T-cell (primary cell): ENCODE measurements around the gene BRINP3. TPM values are rescaled to one million over a fixed set of nuclear protein-coding genes. Genes with fewer than 3 reads are reported as not detected.

ENCODE experiments used
- ATAC-seq, 4 experiments: fragments of 200-7000 bp in 3 of 4; fragments of 150-1000 bp in 1 of 4; cut with Tn5 transposase; replicated peaks in 1 of 4; 1 replicate in 3 of 4; 2 replicates in 1 of 4; pipeline ENCODE4 v1.10.0; 2021; ENCODE audit warnings: moderate library complexity in 3 of 4, mild to moderate bottlenecking in 2 of 4, moderate number of reproducible peaks in 1 of 4
- CTCF ChIA-PET, 2 donors: fragments of 300-600 bp; sonication (Branson Sonifier 250); formaldehyde crosslinking; loops; one replicate each; lab custom pipeline; 2022; ENCODE audit warnings: antibody characterized with exemption in 2 of 2; lab: Charles Lee
- POLR2A ChIA-PET, 2 donors: fragments of 300-600 bp; sonication (Branson Sonifier 250); formaldehyde crosslinking; loops; one replicate each; lab custom pipeline; 2022; ENCODE audit warnings: antibody characterized with exemption in 2 of 2; lab: Charles Lee
- DNase-seq, 35 experiments: peaks; one replicate each; pipeline versions ENCODE4 v3.0.0 to v3.0.0-alpha.2; 2013 to 2023
- H3K27ac ChIP-seq: one replicate; pipeline ENCODE4 v1.5.1; 2013; ENCODE audit warnings: low read length
- H3K27me3 ChIP-seq, 2 experiments: replicated peaks in 1 of 2; 1 replicate in 1 of 2; 2 replicates in 1 of 2; pipeline versions ENCODE4 v1.6.1 to v1.7.0; 2013; ENCODE audit warnings: low read length in 1 of 2, mixed read lengths in 1 of 2; ENCODE audit not compliant: control insufficient read depth in 2 of 2, insufficient read depth in 2 of 2; ENCODE audit errors: extremely low read depth in 1 of 2
- H3K36me3 ChIP-seq, 2 donors: 1 replicate in 1 of 2; 2 replicates in 1 of 2; pipeline versions ENCODE4 v1.6.1 to v1.7.0; 2013; ENCODE audit warnings: low read length in 1 of 2; ENCODE audit not compliant: control insufficient read depth in 2 of 2, insufficient read depth in 1 of 2; ENCODE audit errors: extremely low read depth in 1 of 2
- H3K4me1 ChIP-seq, 2 experiments: 1 replicate in 1 of 2; 2 replicates in 1 of 2; pipeline versions ENCODE4 v1.6.1 to v1.7.0; 2013; ENCODE audit warnings: low read length in 2 of 2, mixed read lengths in 1 of 2; ENCODE audit not compliant: insufficient read depth in 2 of 2, control insufficient read depth in 1 of 2; ENCODE audit errors: extremely low read depth in 1 of 2
- H3K4me3 ChIP-seq, 2 donors: 1 replicate in 1 of 2; 2 replicates in 1 of 2; pipeline versions ENCODE4 v1.5.1 to v1.7.0; 2013; ENCODE audit warnings: mild to moderate bottlenecking in 2 of 2, low read length in 1 of 2, moderate library complexity in 1 of 2; ENCODE audit not compliant: control insufficient read depth in 1 of 2; ENCODE audit errors: extremely low read depth in 1 of 2
- H3K9me3 ChIP-seq: 2 replicates; pipeline ENCODE4 v1.7.0; 2013
- H3K27ac Mint-ChIP-seq, 2 donors: one replicate each; pipeline ENCODE4 v1.8.0; 2020 to 2021; ENCODE audit warnings: mild to moderate bottlenecking in 2 of 2, mixed read lengths in 2 of 2
- H3K27me3 Mint-ChIP-seq, 2 donors: one replicate each; pipeline ENCODE4 v1.8.0; 2021 to 2022; ENCODE audit warnings: mixed read lengths in 2 of 2
- H3K36me3 Mint-ChIP-seq: one replicate; pipeline ENCODE4 v1.8.0; 2021; ENCODE audit warnings: mixed read lengths
- H3K4me1 Mint-ChIP-seq, 3 donors: one replicate each; pipeline ENCODE4 v1.8.0; 2020 to 2022; ENCODE audit warnings: mixed read lengths in 3 of 3, mild to moderate bottlenecking in 1 of 3
- H3K4me3 Mint-ChIP-seq, 3 donors: one replicate each; pipeline ENCODE4 v1.8.0; 2020 to 2022; ENCODE audit warnings: mild to moderate bottlenecking in 3 of 3, mixed read lengths in 3 of 3, moderate library complexity in 3 of 3
- H3K9me3 Mint-ChIP-seq, 3 donors: one replicate each; pipeline ENCODE4 v1.8.0; 2020 to 2022; ENCODE audit warnings: mixed read lengths in 3 of 3
- WGBS: methylation state at CpG from one replicate; pipeline ENCODE4 v1.1.5; 2013; ENCODE audit warnings: missing lambda C conversion rate; ENCODE audit not compliant: insufficient coverage; 5-methylcytosine and 5-hydroxymethylcytosine counted together
- total RNA-seq, 35 experiments: library from RNA in 6 of 35; stranded (reverse) in 6 of 35; fragments of 120-200 nt in 1 of 35; gene quantifications; one replicate each; pipeline versions ENCODE4 v1.2.1 to v1.2.4 and lab custom pipeline; 2013 to 2026

BRINP3 gene
- total RNA-seq, 5 donors from 2014 or later (not counting 1 experiment from before 2014, with no cell fraction given) = not detected

GRCh38 chr1:190391582-190391981, 86.1 kb downstream of the BRINP3 start:
- no peak for DNase-seq

GRCh38 chr1:190377991-190378390, 99.7 kb downstream of the BRINP3 start:
- H3K9me3 Mint-ChIP-seq = peaks cover 8 to 14% (median 9%) of the 10 kb centered on the region in 3 donors
- H3K27ac Mint-ChIP-seq = no peak overlapping the region
- ChIA-PET POLR2A (no interaction called here), CTCF (no interaction called here)
- Histone ChIP-seq H3K4me1 (no peaks in the 10 kb centered on the region), H3K36me3 (no peaks in the 10 kb centered on the region), H3K9me3 (no peaks in the 10 kb centered on the region), H3K4me3 (no peak overlapping the region), H3K27me3 (no peaks in the 10 kb centered on the region), H3K27ac (no peak overlapping the region)
- ATAC-seq (no peak), DNase-seq (no peak)
- no CpG with 5 or more reads among the region's 2 CpGs for WGBS
- no peaks in the 10 kb centered on the region for H3K27me3 Mint-ChIP-seq
- H3K4me3 Mint-ChIP-seq = no peak overlapping the region
- no peaks in the 10 kb centered on the region for H3K36me3 Mint-ChIP-seq
- no peaks in the 10 kb centered on the region for H3K4me1 Mint-ChIP-seq

More at GRCh38 chr1:190391582-190391981, 86.1 kb downstream of the BRINP3 start:
- no peaks in the 10 kb centered on the region for H3K36me3 Mint-ChIP-seq
- H3K4me3 ChIP-seq = no peak overlapping the region
- WGBS = no CpG with 5 or more reads among the region's 6 CpGs
- H3K4me1 ChIP-seq = no peaks in the 10 kb centered on the region
- no peaks in the 10 kb centered on the region for H3K4me1 Mint-ChIP-seq
- no peak overlapping the region for H3K27ac Mint-ChIP-seq
- POLR2A ChIA-PET = no interaction called here
- no peaks in the 10 kb centered on the region for H3K36me3 ChIP-seq
- H3K9me3 Mint-ChIP-seq = peaks cover 0 to 11% (median 10%) of the 10 kb centered on the region in 3 donors
- no peaks in the 10 kb centered on the region for H3K27me3 ChIP-seq
- no peak overlapping the region for H3K27ac ChIP-seq
- CTCF ChIA-PET = no interaction called here
- H3K27me3 Mint-ChIP-seq = no peaks in the 10 kb centered on the region
- no peaks in the 10 kb centered on the region for H3K9me3 ChIP-seq
- ATAC-seq = no peak
- H3K4me3 Mint-ChIP-seq = no peak overlapping the region

- H3K27me3 ChIP-seq = no peaks in the 10 kb centered on the region
- H3K4me3 Mint-ChIP-seq = no peak overlapping the region
- POLR2A ChIA-PET = no interaction called here
- no peaks in the 10 kb centered on the region for H3K4me1 Mint-ChIP-seq
- H3K27me3 Mint-ChIP-seq = no peaks in the 10 kb centered on the region
- no peaks in the 10 kb centered on the region for H3K9me3 ChIP-seq
- ATAC-seq = no peak
- CTCF ChIA-PET = no interaction called here
- H3K27ac ChIP-seq = no peak overlapping the region
- H3K4me3 ChIP-seq = no peak overlapping the region
- no CpG with 5 or more reads among the region's 2 CpGs for WGBS
- no peak for DNase-seq
- H3K27ac Mint-ChIP-seq = no peak overlapping the region
- no peaks in the 10 kb centered on the region for H3K36me3 Mint-ChIP-seq
- no peaks in the 10 kb centered on the region for H3K36me3 ChIP-seq
- no peaks in the 10 kb centered on the region for H3K4me1 ChIP-seq
- peaks cover 6 to 15% (median 8%) of the 10 kb centered on the region in 3 donors for H3K9me3 Mint-ChIP-seq
Observed at GRCh38 chr1:190377294-190377693, 100.4 kb downstream of the BRINP3 start.

GRCh38 chr1:190376044-190376443, 101.6 kb downstream of the BRINP3 start:
- H3K4me1 Mint-ChIP-seq = no peaks in the 10 kb centered on the region
- no CpG with 5 or more reads among the region's 1 CpG for WGBS
- H3K36me3 ChIP-seq = no peaks in the 10 kb centered on the region
- CTCF ChIA-PET = no interaction called here
- H3K4me3 Mint-ChIP-seq = no peak overlapping the region
- no peaks in the 10 kb centered on the region for H3K9me3 ChIP-seq
- no peak overlapping the region for H3K4me3 ChIP-seq
- no peaks in the 10 kb centered on the region for H3K36me3 Mint-ChIP-seq
- ATAC-seq = no peak
- H3K4me1 ChIP-seq = no peaks in the 10 kb centered on the region
- POLR2A ChIA-PET = no interaction called here
- H3K9me3 Mint-ChIP-seq = peaks cover 8 to 16% (median 9%) of the 10 kb centered on the region in 3 donors
- no peak overlapping the region for H3K27ac ChIP-seq
- DNase-seq = no peak
- H3K27ac Mint-ChIP-seq = no peak overlapping the region
- no peaks in the 10 kb centered on the region for H3K27me3 ChIP-seq
- no peaks in the 10 kb centered on the region for H3K27me3 Mint-ChIP-seq

GRCh38 chr1:190373705-190374336, 103.8 kb downstream of the BRINP3 start:
- ATAC-seq (no peak), DNase-seq (no peak)
- H3K4me1 Mint-ChIP-seq = no peaks in the 10 kb centered on the region
- no peak overlapping the region for H3K27ac ChIP-seq
- no peaks in the 10 kb centered on the region for H3K27me3 Mint-ChIP-seq
- no peak overlapping the region for H3K4me3 Mint-ChIP-seq
- POLR2A ChIA-PET = no interaction called here
- no peak overlapping the region for H3K27ac Mint-ChIP-seq
- no peaks in the 10 kb centered on the region for H3K4me1 ChIP-seq
- no peaks in the 10 kb centered on the region for H3K36me3 ChIP-seq
- WGBS = no CpG with 5 or more reads among the region's 2 CpGs
- no peaks in the 10 kb centered on the region for H3K9me3 ChIP-seq
- CTCF ChIA-PET = no interaction called here
- H3K36me3 Mint-ChIP-seq = no peaks in the 10 kb centered on the region
- H3K4me3 ChIP-seq = no peak overlapping the region
- H3K27me3 ChIP-seq = no peaks in the 10 kb centered on the region
- H3K9me3 Mint-ChIP-seq = peaks cover 5 to 11% (median 5%) of the 10 kb centered on the region in 3 donors

- no peak overlapping the region for H3K4me3 Mint-ChIP-seq
- Histone ChIP-seq H3K27ac (no peak overlapping the region), H3K9me3 (no peaks in the 10 kb centered on the region), H3K36me3 (no peaks in the 10 kb centered on the region), H3K4me1 (no peaks in the 10 kb centered on the region), H3K4me3 (no peak overlapping the region), H3K27me3 (no peaks in the 10 kb centered on the region)
- H3K4me1 Mint-ChIP-seq = no peaks in the 10 kb centered on the region
- peaks cover 21 to 25% (median 21%) of the 10 kb centered on the region in 3 donors for H3K9me3 Mint-ChIP-seq
- ChIA-PET POLR2A (no interaction called here), CTCF (no interaction called here)
- no peak overlapping the region for H3K27ac Mint-ChIP-seq
- H3K27me3 Mint-ChIP-seq = no peaks in the 10 kb centered on the region
- no peaks in the 10 kb centered on the region for H3K36me3 Mint-ChIP-seq
- no peak for ATAC-seq
- WGBS = 69% methylated on average over 2 of the region's 4 CpGs
- DNase-seq = no peak
Observed at GRCh38 chr1:190367200-190367599, 110.5 kb downstream of the BRINP3 start.
